Measurements from ENCODE around the gene KDR. TPM values are rescaled to one million over a fixed set of nuclear protein-coding genes. Genes with fewer than 3 reads are reported as not detected.

The KDR gene
- total RNA-seq, 1 experiment from 2014 or later: 0.09 TPM

GRCh38 chr4:55029321-55029720, 96.1 kb downstream of the KDR start:
- ChIA-PET POLR2A (ENCODE audit: unreplicated experiment) (no interaction called here), CTCF (no interaction called here)
- Histone ChIP-seq H2AFZ (no peak overlapping the region), H3K4me1 (replicated peaks; ENCODE audit: insufficient read depth) (peaks cover 22% of the 10 kb centered on the region), H3K4me2 (no peak overlapping the region), H3K27ac (no peak overlapping the region), H3F3A (ENCODE audit: insufficient read depth, low read depth) (peaks cover 16% of the 10 kb centered on the region; the same call in 1 of the 2 replicates), H3K4me3 (no peak overlapping the region), H4K20me1 (ENCODE audit: insufficient read depth) (no peaks in the 10 kb centered on the region), H3K79me2 (ENCODE audit: low read depth) (no peaks in the 10 kb centered on the region), H3K27me3 (ENCODE audit: insufficient read depth, low read depth) (no peaks in the 10 kb centered on the region), H3K9me3 (ENCODE audit: insufficient read depth, low read depth) (no peaks in the 10 kb centered on the region), H3K9me2 (ENCODE audit: insufficient read depth) (no peaks in the 10 kb centered on the region), H3K36me3 (ENCODE audit: low read depth) (no peaks in the 10 kb centered on the region)
- TF ChIP-seq CTCF (conservative IDR thresholded peaks at IDR 0.05): no peak
- TF ChIP-seq EZH2 (IDR thresholded peaks at IDR 0.05; ENCODE audit: low read depth): no peak
- DNase-seq: no peak
- no TSS peak for BruUV-seq (replicated peaks)
- intact Hi-C loops (cut with micrococcal nuclease; ENCODE audit: unreplicated experiment): no loop called here

Other genes starting within 250 kb of the KDR start
- 7.3 and 9.9 TPM in 2 replicates for gene SRD5A3, start 220.6 kb upstream of the KDR start, total RNA-seq (2021)